ENCODE data around the gene TRIO. TPM values are rescaled to one million over a fixed set of nuclear protein-coding genes. Genes with fewer than 3 reads are reported as not detected.
A peak's percentile ranks its signal among the peaks of the same experiment; 100 is the strongest.
"Not testable (repeated sequence)": the region's sequence is repeated elsewhere in the genome, so short reads cannot be mapped to it uniquely, and the experiment has no call there.

The TRIO gene
- total RNA-seq, 2 experiments from 2014 or later, result 4.1 to 6.5 TPM

GRCh38 chr5:14385019-14385418, 241.9 kb downstream of the TRIO start:
- H3K4me1 ChIP-seq (ENCODE audit: insufficient read depth, low read length), result no peaks in the 10 kb centered on the region
- peak in 1 of 14 experiments; percentile 15 for DNase-seq
- H3K27me3 ChIP-seq (ENCODE audit: control insufficient read depth in 1 of 2, insufficient read depth in 2 of 2, low read length in 2 of 2), result no peaks in the 10 kb centered on the region
- H3K4me3 Mint-ChIP-seq, result no peak overlapping the region
- no peaks in the 10 kb centered on the region for H3K9me3 Mint-ChIP-seq
- no peak for TF ChIP-seq CTCF (IDR thresholded peaks at IDR 0.05)
- H3K4me3 ChIP-seq (ENCODE audit: low read length), result no peak overlapping the region
- intact Hi-C loops (cut with DNase I, micrococcal nuclease), result no loop called here
- no peaks in the 10 kb centered on the region for H3K27me3 Mint-ChIP-seq
- H3K36me3 ChIP-seq (ENCODE audit: insufficient read depth, low read length), result no peaks in the 10 kb centered on the region
- H3K36me3 Mint-ChIP-seq (ENCODE audit: low read depth), result no peaks in the 10 kb centered on the region
- no peak overlapping the region for H3K27ac ChIP-seq (ENCODE audit: low read depth in 1 of 2, low read length in 2 of 2)
- no peak overlapping the region for H3K27ac Mint-ChIP-seq
- no peaks in the 10 kb centered on the region for H3K9me3 ChIP-seq (ENCODE audit: control insufficient read depth in 1 of 2, insufficient read depth in 1 of 2, low read length in 2 of 2)
- H3K4me1 Mint-ChIP-seq (ENCODE audit: low read depth), result no peaks in the 10 kb centered on the region
- POLR2A ChIA-PET, result no interaction called here
- peak; percentile 34 for ATAC-seq (ENCODE audit: poor library complexity)
- CTCF ChIA-PET, result no interaction called here

- H3K27ac Mint-ChIP-seq, result no peak overlapping the region
- no peaks in the 10 kb centered on the region for H3K27me3 Mint-ChIP-seq
- H3K9me3 Mint-ChIP-seq, result no peaks in the 10 kb centered on the region
- Histone ChIP-seq H3K4me3 (ENCODE audit: low read length) (no peak overlapping the region), H3K9me3 (ENCODE audit: control insufficient read depth in 1 of 2, insufficient read depth in 1 of 2, low read length in 2 of 2) (no peaks in the 10 kb centered on the region), H3K4me1 (ENCODE audit: insufficient read depth, low read length) (no peaks in the 10 kb centered on the region), H3K27me3 (ENCODE audit: control insufficient read depth in 1 of 2, insufficient read depth in 2 of 2, low read length in 2 of 2) (no peaks in the 10 kb centered on the region), H3K36me3 (ENCODE audit: insufficient read depth, low read length) (no peaks in the 10 kb centered on the region), H3K27ac (ENCODE audit: low read depth in 1 of 2, low read length in 2 of 2) (no peak overlapping the region)
- DNase-seq (no peak), ATAC-seq (ENCODE audit: poor library complexity) (no peak)
- H3K4me3 Mint-ChIP-seq, result no peak overlapping the region
- ChIA-PET CTCF (no interaction called here), POLR2A (no interaction called here)
- intact Hi-C loops (cut with DNase I, micrococcal nuclease), result no loop called here
- no peaks in the 10 kb centered on the region for H3K36me3 Mint-ChIP-seq (ENCODE audit: low read depth)
- TF ChIP-seq CTCF (IDR thresholded peaks at IDR 0.05), result no peak
- no peaks in the 10 kb centered on the region for H3K4me1 Mint-ChIP-seq (ENCODE audit: low read depth)
These were observed 243.9 kb downstream of the TRIO start for GRCh38 chr5:14386884-14387624.

- Mint-ChIP-seq H3K36me3 (ENCODE audit: low read depth) (no peaks in the 10 kb centered on the region), H3K4me3 (no peak overlapping the region), H3K4me1 (ENCODE audit: low read depth) (no peaks in the 10 kb centered on the region), H3K27me3 (no peaks in the 10 kb centered on the region), H3K27ac (no peak overlapping the region), H3K9me3 (no peaks in the 10 kb centered on the region)
- H3K27ac ChIP-seq (ENCODE audit: low read depth in 1 of 2, low read length in 2 of 2), result no peak overlapping the region
- no peak for DNase-seq
- no peaks in the 10 kb centered on the region for H3K9me3 ChIP-seq (ENCODE audit: control insufficient read depth in 1 of 2, insufficient read depth in 1 of 2, low read length in 2 of 2)
- TF ChIP-seq CTCF (IDR thresholded peaks at IDR 0.05), result no peak
- intact Hi-C loops (cut with DNase I, micrococcal nuclease), result no loop called here
- H3K4me1 ChIP-seq (ENCODE audit: insufficient read depth, low read length), result no peaks in the 10 kb centered on the region
- H3K4me3 ChIP-seq (ENCODE audit: low read length), result no peak overlapping the region
- POLR2A ChIA-PET, result interaction anchor here (0.9 kb wide), 1 partner anchor 11 kb away, joined by 4 read pairs; no protein-coding TSS in a partner anchor
- CTCF ChIA-PET, result no interaction called here
- no peak for ATAC-seq (ENCODE audit: poor library complexity)
- H3K27me3 ChIP-seq (ENCODE audit: control insufficient read depth in 1 of 2, insufficient read depth in 2 of 2, low read length in 2 of 2), result no peaks in the 10 kb centered on the region
- H3K36me3 ChIP-seq (ENCODE audit: insufficient read depth, low read length), result no peaks in the 10 kb centered on the region
These were observed 245.6 kb downstream of the TRIO start for GRCh38 chr5:14388741-14389140.

GRCh38 chr5:14392552-14392951, 249.4 kb downstream of the TRIO start:
- H3K27ac ChIP-seq (ENCODE audit: low read depth in 1 of 2, low read length in 2 of 2); H3K9me3 ChIP-seq (ENCODE audit: control insufficient read depth in 1 of 2, insufficient read depth in 1 of 2, low read length in 2 of 2); H3K4me3 Mint-ChIP-seq; intact Hi-C loops (cut with DNase I, micrococcal nuclease); H3K4me1 Mint-ChIP-seq (ENCODE audit: low read depth); H3K9me3 Mint-ChIP-seq; H3K36me3 Mint-ChIP-seq (ENCODE audit: low read depth); H3K27me3 Mint-ChIP-seq; POLR2A ChIA-PET; DNase-seq; H3K27ac Mint-ChIP-seq; H3K4me3 ChIP-seq (ENCODE audit: low read length); CTCF ChIA-PET; H3K36me3 ChIP-seq (ENCODE audit: insufficient read depth, low read length); H3K27me3 ChIP-seq (ENCODE audit: control insufficient read depth in 1 of 2, insufficient read depth in 2 of 2, low read length in 2 of 2); ATAC-seq (ENCODE audit: poor library complexity); H3K4me1 ChIP-seq (ENCODE audit: insufficient read depth, low read length): not testable (repeated sequence)
